Measurements from ENCODE around the gene ARFRP1. TPM values are rescaled to one million over a fixed set of nuclear protein-coding genes. Genes with fewer than 3 reads are reported as not detected.

ARFRP1 gene, protein sequence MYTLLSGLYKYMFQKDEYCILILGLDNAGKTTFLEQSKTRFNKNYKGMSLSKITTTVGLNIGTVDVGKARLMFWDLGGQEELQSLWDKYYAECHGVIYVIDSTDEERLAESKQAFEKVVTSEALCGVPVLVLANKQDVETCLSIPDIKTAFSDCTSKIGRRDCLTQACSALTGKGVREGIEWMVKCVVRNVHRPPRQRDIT
- total RNA-seq: 10 to 100 TPM; 41.7 to 44.2 TPM

DNA sequence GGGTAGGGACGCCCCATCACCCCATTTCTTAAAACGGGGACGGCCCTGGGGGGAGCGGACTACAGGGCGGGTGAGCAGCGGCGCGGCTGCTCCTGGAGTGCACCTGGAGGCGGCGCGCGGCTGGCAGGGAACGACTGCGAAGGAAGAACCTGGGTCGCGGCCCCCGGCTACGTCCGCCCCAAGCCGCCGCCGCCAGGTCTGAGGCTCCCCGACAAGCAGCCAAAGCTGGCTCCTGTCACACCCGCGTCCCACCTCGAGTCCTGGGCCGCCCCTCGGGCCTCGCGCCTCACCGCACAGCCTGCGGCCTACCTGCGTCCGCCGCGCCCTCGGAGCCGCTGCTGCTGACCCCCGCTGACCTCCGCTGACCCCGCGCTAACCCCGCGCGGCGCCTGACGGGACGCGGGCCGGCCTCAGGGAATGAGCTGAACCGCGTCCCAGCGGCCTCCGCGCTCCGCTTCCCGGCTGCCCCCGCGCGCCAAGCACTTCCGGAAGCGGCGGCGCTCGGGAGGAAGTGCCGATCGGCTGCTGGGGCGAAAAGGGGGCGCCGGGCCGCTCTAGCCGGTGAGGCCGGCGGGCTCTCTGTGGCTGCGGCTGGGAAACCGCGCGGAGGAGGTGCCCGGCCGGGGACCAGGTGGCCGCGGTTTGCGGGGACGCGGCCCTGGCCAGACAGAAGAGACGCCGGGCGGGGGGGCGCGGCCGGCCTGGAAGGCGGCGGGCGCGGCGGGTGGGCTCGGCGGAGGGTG, at the start of gene ARFRP1, which contains the start of gene ZGPAT:
Gene ARFRP1, minus strand, starts transcription at position 419 of the 743 bp plus-strand sequence. CDS start 885 bp downstream, outside the sequence.
Gene ZGPAT, plus strand, starts transcription at position 482 of the 743 bp plus-strand sequence. CDS start 542 bp downstream, outside the sequence.
- Mint-ChIP-seq H3K9me3 (peaks cover 4% of the 10 kb centered on the region), H3K4me3 (peak within 1 kb of the TSS; percentile 87), H3K36me3 (ENCODE audit: low read depth) (peaks cover 46% of the 10 kb centered on the region), H3K27me3 (no peaks in the 10 kb centered on the region), H3K27ac (peak within 1 kb of the TSS; percentile 77), H3K4me1 (ENCODE audit: low read depth) (peaks cover 41% of the 10 kb centered on the region)
- POLR2A ChIA-PET: interaction anchor here (0.8 to 3.0 kb wide), 14 partner anchors 9 to 161 kb away, joined by 3 to 16 read pairs (median 4); partner anchors contain the start of genes LIME1, SLC2A4RG and TNFRSF6B
- intact Hi-C loops (cut with micrococcal nuclease): loop anchor here (10.0 kb wide), 1 partner anchor 157 kb away; the partner anchor contains the start of genes ABHD16B and TPD52L2
- peak; percentile 90 for ATAC-seq
- peak; percentile 89 for DNase-seq
- TF ChIP-seq, protein P1, sequence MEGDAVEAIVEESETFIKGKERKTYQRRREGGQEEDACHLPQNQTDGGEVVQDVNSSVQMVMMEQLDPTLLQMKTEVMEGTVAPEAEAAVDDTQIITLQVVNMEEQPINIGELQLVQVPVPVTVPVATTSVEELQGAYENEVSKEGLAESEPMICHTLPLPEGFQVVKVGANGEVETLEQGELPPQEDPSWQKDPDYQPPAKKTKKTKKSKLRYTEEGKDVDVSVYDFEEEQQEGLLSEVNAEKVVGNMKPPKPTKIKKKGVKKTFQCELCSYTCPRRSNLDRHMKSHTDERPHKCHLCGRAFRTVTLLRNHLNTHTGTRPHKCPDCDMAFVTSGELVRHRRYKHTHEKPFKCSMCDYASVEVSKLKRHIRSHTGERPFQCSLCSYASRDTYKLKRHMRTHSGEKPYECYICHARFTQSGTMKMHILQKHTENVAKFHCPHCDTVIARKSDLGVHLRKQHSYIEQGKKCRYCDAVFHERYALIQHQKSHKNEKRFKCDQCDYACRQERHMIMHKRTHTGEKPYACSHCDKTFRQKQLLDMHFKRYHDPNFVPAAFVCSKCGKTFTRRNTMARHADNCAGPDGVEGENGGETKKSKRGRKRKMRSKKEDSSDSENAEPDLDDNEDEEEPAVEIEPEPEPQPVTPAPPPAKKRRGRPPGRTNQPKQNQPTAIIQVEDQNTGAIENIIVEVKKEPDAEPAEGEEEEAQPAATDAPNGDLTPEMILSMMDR (IDR thresholded peaks at IDR 0.05): no peak
- CTCF ChIA-PET: interaction anchor here (0.6 to 3.5 kb wide), 25 partner anchors 9 to 296 kb away, joined by 3 to 28 read pairs (median 4); partner anchors contain the start of genes LIME1, PTK6 and TPD52L2

DNA sequence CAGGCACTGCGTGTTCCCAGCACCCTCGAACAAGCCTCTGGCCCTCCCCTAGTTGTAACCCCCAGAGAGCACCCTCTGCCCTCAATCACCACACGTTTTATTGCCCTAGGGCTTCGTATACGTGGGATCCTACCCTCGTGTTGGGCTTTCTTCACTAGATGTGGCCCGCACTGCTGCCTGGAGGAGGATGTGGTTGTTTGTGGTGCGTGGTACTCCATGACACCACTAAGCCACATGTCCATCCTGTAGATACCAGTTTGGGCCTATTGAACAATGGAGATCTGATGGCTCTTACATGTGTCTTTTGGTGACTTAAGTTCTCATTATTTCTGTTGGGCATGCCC, 48.8 kb upstream of the ARFRP1 start:
- Mint-ChIP-seq H3K4me1 (ENCODE audit: low read depth) (peaks cover 11% of the 10 kb centered on the region), H3K9me3 (no peaks in the 10 kb centered on the region), H3K27me3 (no peaks in the 10 kb centered on the region), H3K4me3 (no peak overlapping the region), H3K27ac (no peak overlapping the region), H3K36me3 (ENCODE audit: low read depth) (no peaks in the 10 kb centered on the region)
- ATAC-seq (peak; percentile 61), DNase-seq (peak; percentile 50)
- CTCF ChIA-PET: interaction anchor here (1.4 to 1.8 kb wide), 2 partner anchors 13 to 19 kb away, joined by 3 to 8 read pairs; no protein-coding TSS in a partner anchor
- TF ChIP-seq, protein P1 (IDR thresholded peaks at IDR 0.05): no peak
- intact Hi-C loops (cut with micrococcal nuclease): no loop called here
- POLR2A ChIA-PET: no interaction called here

DNA sequence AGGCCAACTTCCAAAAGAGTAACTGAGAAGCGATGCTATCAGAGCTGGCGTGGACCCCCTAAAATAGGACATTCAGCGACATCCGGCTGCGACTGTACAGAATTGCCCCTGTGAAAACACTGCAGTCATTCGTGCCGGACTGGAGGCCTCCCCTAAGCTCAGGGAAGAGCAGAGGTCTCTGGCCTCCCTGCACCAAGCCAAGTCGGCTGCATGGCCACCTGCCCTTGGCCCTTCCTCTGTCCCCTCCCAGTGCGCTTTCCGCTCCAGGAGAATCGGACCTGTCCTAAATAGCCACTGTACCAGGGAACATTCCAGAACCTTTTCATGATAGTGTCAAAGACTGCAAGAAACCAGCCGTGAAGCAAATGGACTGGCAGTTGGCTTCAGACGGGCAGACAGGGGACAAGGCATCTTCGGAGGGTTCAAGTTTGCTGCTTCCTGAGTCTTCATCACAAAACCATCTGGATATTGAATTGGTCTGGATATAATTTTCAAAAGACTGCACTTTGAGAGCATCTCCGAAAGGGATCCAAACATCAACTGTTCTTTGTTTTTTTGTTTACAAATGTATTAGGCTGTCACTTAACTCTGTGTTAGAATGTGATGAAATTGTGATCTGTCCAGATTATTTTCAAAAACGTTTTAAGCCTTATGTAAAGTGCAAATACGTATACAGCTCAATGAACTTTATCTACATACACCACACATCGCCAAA, 48.3 kb upstream of the ARFRP1 start:
- POLR2A ChIA-PET: interaction anchor here (0.7 kb wide), 1 partner anchor 11 kb away, joined by 3 read pairs; no protein-coding TSS in a partner anchor
- no peak for DNase-seq
- intact Hi-C loops (cut with micrococcal nuclease): no loop called here
- H3K27me3 Mint-ChIP-seq: no peaks in the 10 kb centered on the region
- CTCF ChIA-PET: interaction anchor here (1.4 to 2.4 kb wide), 3 partner anchors 12 to 30 kb away, joined by 3 to 8 read pairs (median 8); no protein-coding TSS in a partner anchor
- TF ChIP-seq, protein P1 (IDR thresholded peaks at IDR 0.05): no peak
- no peak overlapping the region for H3K27ac Mint-ChIP-seq
- peaks cover 14% of the 10 kb centered on the region for H3K4me1 Mint-ChIP-seq (ENCODE audit: low read depth)
- no peak for ATAC-seq
- H3K36me3 Mint-ChIP-seq (ENCODE audit: low read depth): no peaks in the 10 kb centered on the region
- no peak overlapping the region for H3K4me3 Mint-ChIP-seq
- H3K9me3 Mint-ChIP-seq: no peaks in the 10 kb centered on the region

DNA sequence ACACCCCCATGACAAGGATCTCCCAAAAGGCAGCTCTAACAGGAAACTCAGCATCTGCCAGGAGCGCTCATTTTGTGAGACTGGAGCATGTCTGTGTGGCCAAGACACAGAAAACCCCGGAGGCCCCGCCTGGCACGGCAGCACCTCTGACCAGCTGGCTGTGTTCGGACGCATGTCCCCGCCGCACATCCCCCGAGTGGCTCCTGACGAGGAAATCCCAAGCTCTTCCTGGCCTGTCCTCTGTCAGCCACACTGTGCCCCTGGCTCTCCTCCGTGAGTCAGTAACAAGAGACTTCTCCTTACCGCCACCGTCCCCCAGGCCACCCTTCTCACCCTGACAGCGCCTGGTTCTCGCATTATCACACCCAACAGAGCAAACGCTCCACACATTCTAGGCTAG, 46.2 kb upstream of the ARFRP1 start:
- TF ChIP-seq, protein P1 (IDR thresholded peaks at IDR 0.05): no peak
- no peaks in the 10 kb centered on the region for H3K36me3 Mint-ChIP-seq (ENCODE audit: low read depth)
- no peak overlapping the region for H3K27ac Mint-ChIP-seq
- no peak overlapping the region for H3K4me3 Mint-ChIP-seq
- H3K9me3 Mint-ChIP-seq: no peaks in the 10 kb centered on the region
- no peak for DNase-seq
- ChIA-PET CTCF (interaction anchor here (1.5 to 2.4 kb wide), 2 partner anchors 32 to 47 kb away, joined by 5 to 8 read pairs; partner anchors contain the start of genes ARFRP1 and ZGPAT), POLR2A (interaction anchor here (1.7 kb wide), 1 partner anchor 15 kb away, joined by 4 read pairs; no protein-coding TSS in a partner anchor)
- intact Hi-C loops (cut with micrococcal nuclease): no loop called here
- H3K4me1 Mint-ChIP-seq (ENCODE audit: low read depth): peaks cover 26% of the 10 kb centered on the region
- ATAC-seq: no peak
- no peaks in the 10 kb centered on the region for H3K27me3 Mint-ChIP-seq

All from activated CD8-positive, alpha-beta T cell treated with anti-CD3 and anti-CD28 coated beads for 36 hours (primary cell).